T-cell (primary cell): ENCODE data around the gene WDR86. TPM values are rescaled to one million over a fixed set of nuclear protein-coding genes. Genes with fewer than 3 reads are reported as not detected.

Source experiments
- ATAC-seq, 4 experiments: fragments of 200-7000 bp in 3 of 4; fragments of 150-1000 bp in 1 of 4; cut with Tn5 transposase; replicated peaks in 1 of 4; 1 replicate in 3 of 4; 2 replicates in 1 of 4; pipeline ENCODE4 v1.10.0; 2021; ENCODE audit warnings: moderate library complexity in 3 of 4, mild to moderate bottlenecking in 2 of 4, moderate number of reproducible peaks in 1 of 4
- CTCF ChIA-PET, 2 donors: fragments of 300-600 bp; sonication (Branson Sonifier 250); formaldehyde crosslinking; loops; one replicate each; lab custom pipeline; 2022; ENCODE audit warnings: antibody characterized with exemption in 2 of 2; lab: Charles Lee
- POLR2A ChIA-PET, 2 donors: fragments of 300-600 bp; sonication (Branson Sonifier 250); formaldehyde crosslinking; loops; one replicate each; lab custom pipeline; 2022; ENCODE audit warnings: antibody characterized with exemption in 2 of 2; lab: Charles Lee
- DNase-seq, 35 experiments: peaks; one replicate each; pipeline versions ENCODE4 v3.0.0 to v3.0.0-alpha.2; 2013 to 2023
- H3K27ac ChIP-seq: one replicate; pipeline ENCODE4 v1.5.1; 2013; ENCODE audit warnings: low read length
- H3K27me3 ChIP-seq, 2 experiments: replicated peaks in 1 of 2; 1 replicate in 1 of 2; 2 replicates in 1 of 2; pipeline versions ENCODE4 v1.6.1 to v1.7.0; 2013; ENCODE audit warnings: low read length in 1 of 2, mixed read lengths in 1 of 2; ENCODE audit not compliant: control insufficient read depth in 2 of 2, insufficient read depth in 2 of 2; ENCODE audit errors: extremely low read depth in 1 of 2
- H3K36me3 ChIP-seq, 2 donors: 1 replicate in 1 of 2; 2 replicates in 1 of 2; pipeline versions ENCODE4 v1.6.1 to v1.7.0; 2013; ENCODE audit warnings: low read length in 1 of 2; ENCODE audit not compliant: control insufficient read depth in 2 of 2, insufficient read depth in 1 of 2; ENCODE audit errors: extremely low read depth in 1 of 2
- H3K4me1 ChIP-seq, 2 experiments: 1 replicate in 1 of 2; 2 replicates in 1 of 2; pipeline versions ENCODE4 v1.6.1 to v1.7.0; 2013; ENCODE audit warnings: low read length in 2 of 2, mixed read lengths in 1 of 2; ENCODE audit not compliant: insufficient read depth in 2 of 2, control insufficient read depth in 1 of 2; ENCODE audit errors: extremely low read depth in 1 of 2
- H3K4me3 ChIP-seq, 2 donors: 1 replicate in 1 of 2; 2 replicates in 1 of 2; pipeline versions ENCODE4 v1.5.1 to v1.7.0; 2013; ENCODE audit warnings: mild to moderate bottlenecking in 2 of 2, low read length in 1 of 2, moderate library complexity in 1 of 2; ENCODE audit not compliant: control insufficient read depth in 1 of 2; ENCODE audit errors: extremely low read depth in 1 of 2
- H3K9me3 ChIP-seq: 2 replicates; pipeline ENCODE4 v1.7.0; 2013
- H3K27ac Mint-ChIP-seq, 2 donors: one replicate each; pipeline ENCODE4 v1.8.0; 2020 to 2021; ENCODE audit warnings: mild to moderate bottlenecking in 2 of 2, mixed read lengths in 2 of 2
- H3K27me3 Mint-ChIP-seq, 2 donors: one replicate each; pipeline ENCODE4 v1.8.0; 2021 to 2022; ENCODE audit warnings: mixed read lengths in 2 of 2
- H3K36me3 Mint-ChIP-seq: one replicate; pipeline ENCODE4 v1.8.0; 2021; ENCODE audit warnings: mixed read lengths
- H3K4me1 Mint-ChIP-seq, 3 donors: one replicate each; pipeline ENCODE4 v1.8.0; 2020 to 2022; ENCODE audit warnings: mixed read lengths in 3 of 3, mild to moderate bottlenecking in 1 of 3
- H3K4me3 Mint-ChIP-seq, 3 donors: one replicate each; pipeline ENCODE4 v1.8.0; 2020 to 2022; ENCODE audit warnings: mild to moderate bottlenecking in 3 of 3, mixed read lengths in 3 of 3, moderate library complexity in 3 of 3
- H3K9me3 Mint-ChIP-seq, 3 donors: one replicate each; pipeline ENCODE4 v1.8.0; 2020 to 2022; ENCODE audit warnings: mixed read lengths in 3 of 3
- WGBS: methylation state at CpG from one replicate; pipeline ENCODE4 v1.1.5; 2013; ENCODE audit warnings: missing lambda C conversion rate; ENCODE audit not compliant: insufficient coverage; 5-methylcytosine and 5-hydroxymethylcytosine counted together
- total RNA-seq, 35 experiments: library from RNA in 6 of 35; stranded (reverse) in 6 of 35; fragments of 120-200 nt in 1 of 35; gene quantifications; one replicate each; pipeline versions ENCODE4 v1.2.1 to v1.2.4 and lab custom pipeline; 2013 to 2026

The WDR86 gene
- total RNA-seq, 5 donors from 2014 or later (not counting 1 experiment from before 2014, with no cell fraction given), result 3.1 to 26.0 (median 10.1) TPM

- Histone ChIP-seq H3K36me3 (peaks cover 0 to 2% of the 10 kb centered on the region in 2 donors), H3K27ac (no peak overlapping the region), H3K9me3 (no peaks in the 10 kb centered on the region), H3K27me3 (peaks cover 0 to 16% of the 10 kb centered on the region in 2 experiments), H3K4me3 (no peak overlapping the region), H3K4me1 (peaks cover 27 to 55% of the 10 kb centered on the region in 2 experiments)
- DNase-seq, result no peak
- peaks cover 42 to 52% (median 49%) of the 10 kb centered on the region in 3 donors for H3K4me1 Mint-ChIP-seq
- no peak overlapping the region for H3K4me3 Mint-ChIP-seq
- POLR2A ChIA-PET, result no interaction called here
- WGBS, result 93% methylated on average over 13 of the region's 13 CpGs
- no peaks in the 10 kb centered on the region for H3K36me3 Mint-ChIP-seq
- no peak overlapping the region for H3K27ac Mint-ChIP-seq
- H3K9me3 Mint-ChIP-seq, result no peaks in the 10 kb centered on the region
- H3K27me3 Mint-ChIP-seq, result peaks cover 0 to 1% of the 10 kb centered on the region in 2 donors
- CTCF ChIA-PET, result interaction anchor here in 1 of 2 donors (0.7 kb wide), 1 partner anchor 11 kb away, joined by 3 read pairs; no protein-coding TSS in a partner anchor
- ATAC-seq, result no peak
Observed at GRCh38 chr7:151437159-151437553, 27.3 kb upstream of the WDR86 start.

DNA sequence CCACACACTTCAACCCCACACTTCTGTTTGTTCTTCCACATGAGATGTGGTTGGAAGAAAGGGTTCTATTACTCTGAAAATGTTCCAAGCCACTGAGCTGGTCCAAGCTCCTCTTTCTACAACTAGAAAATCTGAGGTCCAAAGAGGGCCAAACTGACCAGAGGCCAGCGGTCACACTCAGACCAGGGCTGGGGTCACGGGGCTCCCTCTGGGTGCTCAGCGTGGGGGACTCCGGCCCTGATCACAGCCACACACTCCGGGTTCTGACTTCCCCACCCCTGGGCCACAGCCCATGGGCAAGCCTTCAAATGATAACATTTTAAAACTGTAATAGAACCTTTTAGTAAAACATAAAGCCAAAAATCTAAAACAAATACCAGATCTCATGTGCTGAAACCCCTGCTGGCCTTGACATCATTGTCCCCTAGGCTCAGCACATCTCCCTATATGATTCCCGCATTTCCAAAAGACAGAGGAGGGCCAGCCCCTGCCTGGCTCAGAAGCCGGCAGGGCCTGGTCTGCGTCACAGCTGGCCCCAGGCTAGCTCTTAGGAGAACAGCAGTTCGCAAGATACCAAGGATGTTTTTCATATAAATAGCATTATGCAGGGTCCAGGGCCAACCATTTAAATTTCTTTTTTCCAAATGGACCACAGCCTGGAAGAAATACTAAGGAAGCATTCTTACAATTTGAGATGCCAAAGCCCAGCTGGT is 26.8 kb upstream of the WDR86 start:
- peaks cover 0 to 1% of the 10 kb centered on the region in 2 donors for H3K27me3 Mint-ChIP-seq
- POLR2A ChIA-PET, result no interaction called here
- no peak for ATAC-seq
- H3K9me3 ChIP-seq, result no peaks in the 10 kb centered on the region
- CTCF ChIA-PET, result interaction anchor here in 1 of 2 donors (0.7 kb wide), 1 partner anchor 11 kb away, joined by 3 read pairs; no protein-coding TSS in a partner anchor
- H3K4me3 Mint-ChIP-seq, result no peak overlapping the region
- peaks cover 0 to 2% of the 10 kb centered on the region in 2 donors for H3K36me3 ChIP-seq
- no peak overlapping the region for H3K27ac ChIP-seq
- H3K4me1 Mint-ChIP-seq, result peaks cover 42 to 50% (median 46%) of the 10 kb centered on the region in 3 donors
- peak overlapping the region in 1 of 2 donors; percentile 68 for H3K27ac Mint-ChIP-seq
- no peak overlapping the region for H3K4me3 ChIP-seq
- H3K4me1 ChIP-seq, result peaks cover 27 to 56% of the 10 kb centered on the region in 2 experiments
- H3K27me3 ChIP-seq, result peaks cover 0 to 16% of the 10 kb centered on the region in 2 experiments
- H3K36me3 Mint-ChIP-seq, result no peaks in the 10 kb centered on the region
- 90% methylated on average over 7 of the region's 9 CpGs for WGBS
- no peak for DNase-seq
- no peaks in the 10 kb centered on the region for H3K9me3 Mint-ChIP-seq

DNA sequence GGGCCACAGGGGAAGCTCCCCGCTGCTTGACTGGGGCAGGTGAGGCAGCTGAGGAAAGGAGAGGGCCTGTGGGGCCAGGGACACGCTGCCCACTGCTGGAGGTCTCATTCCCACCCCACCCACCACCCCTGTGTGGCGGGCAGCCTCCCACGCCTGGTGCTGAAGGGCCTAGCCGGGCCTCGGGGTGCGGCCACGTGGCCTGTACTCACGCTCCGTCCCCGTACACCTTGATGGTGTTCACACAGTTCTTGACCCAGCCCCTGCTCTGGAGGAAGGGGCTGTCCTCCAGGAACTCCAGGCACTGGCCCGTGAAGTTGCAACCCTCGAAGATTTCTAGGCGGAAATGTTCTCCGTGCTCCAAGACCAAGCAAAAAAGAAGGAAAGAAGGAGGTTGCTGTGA is 26.1 kb upstream of the WDR86 start:
- H3K9me3 Mint-ChIP-seq, result no peaks in the 10 kb centered on the region
- ATAC-seq (no peak), DNase-seq (no peak)
- H3K9me3 ChIP-seq, result no peaks in the 10 kb centered on the region
- H3K36me3 Mint-ChIP-seq, result no peaks in the 10 kb centered on the region
- peaks cover 0 to 2% of the 10 kb centered on the region in 2 donors for H3K36me3 ChIP-seq
- H3K4me1 ChIP-seq, result peaks cover 24 to 57% of the 10 kb centered on the region in 2 experiments
- H3K27me3 ChIP-seq, result peaks cover 0 to 16% of the 10 kb centered on the region in 2 experiments
- H3K4me3 ChIP-seq, result no peak overlapping the region
- peak overlapping the region in 1 of 2 donors; percentile 68 for H3K27ac Mint-ChIP-seq
- peaks cover 0 to 1% of the 10 kb centered on the region in 2 donors for H3K27me3 Mint-ChIP-seq
- 95% methylated on average over 9 of the region's 15 CpGs for WGBS
- H3K27ac ChIP-seq, result no peak overlapping the region
- POLR2A ChIA-PET, result no interaction called here
- H3K4me3 Mint-ChIP-seq, result no peak overlapping the region
- peaks cover 40 to 48% (median 42%) of the 10 kb centered on the region in 3 donors for H3K4me1 Mint-ChIP-seq
- CTCF ChIA-PET, result no interaction called here

- no peaks in the 10 kb centered on the region for H3K9me3 Mint-ChIP-seq
- Histone ChIP-seq H3K27me3 (peaks cover 0 to 11% of the 10 kb centered on the region in 2 experiments), H3K4me3 (no peak overlapping the region), H3K27ac (no peak overlapping the region), H3K4me1 (peaks cover 20 to 57% of the 10 kb centered on the region in 2 experiments), H3K36me3 (peaks cover 0 to 2% of the 10 kb centered on the region in 2 donors), H3K9me3 (no peaks in the 10 kb centered on the region)
- H3K4me3 Mint-ChIP-seq, result no peak overlapping the region
- H3K36me3 Mint-ChIP-seq, result no peaks in the 10 kb centered on the region
- peaks cover 39 to 47% (median 41%) of the 10 kb centered on the region in 3 donors for H3K4me1 Mint-ChIP-seq
- ChIA-PET POLR2A (no interaction called here), CTCF (interaction anchor here in 1 of 2 donors (0.6 kb wide), 1 partner anchor 272 kb away, joined by 8 read pairs; no protein-coding TSS in a partner anchor)
- DNase-seq (no peak), ATAC-seq (no peak)
- H3K27me3 Mint-ChIP-seq, result peaks cover 0 to 1% of the 10 kb centered on the region in 2 donors
- 92% methylated on average over 13 of the region's 20 CpGs for WGBS
- peak overlapping the region in 1 of 2 donors; percentile 7 for H3K27ac Mint-ChIP-seq
Observed at GRCh38 chr7:151435103-151435916, 25.5 kb upstream of the WDR86 start.

- Histone ChIP-seq H3K36me3 (peaks cover 0 to 2% of the 10 kb centered on the region in 2 donors), H3K4me1 (peaks cover 22 to 58% of the 10 kb centered on the region in 2 experiments), H3K27me3 (peaks cover 0 to 8% of the 10 kb centered on the region in 2 experiments), H3K27ac (no peak overlapping the region), H3K4me3 (no peak overlapping the region), H3K9me3 (no peaks in the 10 kb centered on the region)
- Mint-ChIP-seq H3K27ac (peak overlapping the region in 1 of 2 donors; percentile 7), H3K9me3 (no peaks in the 10 kb centered on the region), H3K27me3 (no peaks in the 10 kb centered on the region), H3K36me3 (no peaks in the 10 kb centered on the region), H3K4me3 (no peak overlapping the region), H3K4me1 (peaks cover 45 to 50% (median 45%) of the 10 kb centered on the region in 3 donors)
- DNase-seq (no peak), ATAC-seq (no peak)
- 87% methylated on average over 3 of the region's 4 CpGs for WGBS
- CTCF ChIA-PET, result interaction anchor here in 1 of 2 donors (0.6 kb wide), 1 partner anchor 272 kb away, joined by 8 read pairs; no protein-coding TSS in a partner anchor
- POLR2A ChIA-PET, result no interaction called here
Observed at GRCh38 chr7:151434549-151434948, 24.7 kb upstream of the WDR86 start.
